Measurements from ENCODE around the gene PDGFA.

The PDGFA gene

GRCh38 chr7:525740-526139 is 6.1 kb upstream of the PDGFA start:
- TF ChIP-seq, protein P1, sequence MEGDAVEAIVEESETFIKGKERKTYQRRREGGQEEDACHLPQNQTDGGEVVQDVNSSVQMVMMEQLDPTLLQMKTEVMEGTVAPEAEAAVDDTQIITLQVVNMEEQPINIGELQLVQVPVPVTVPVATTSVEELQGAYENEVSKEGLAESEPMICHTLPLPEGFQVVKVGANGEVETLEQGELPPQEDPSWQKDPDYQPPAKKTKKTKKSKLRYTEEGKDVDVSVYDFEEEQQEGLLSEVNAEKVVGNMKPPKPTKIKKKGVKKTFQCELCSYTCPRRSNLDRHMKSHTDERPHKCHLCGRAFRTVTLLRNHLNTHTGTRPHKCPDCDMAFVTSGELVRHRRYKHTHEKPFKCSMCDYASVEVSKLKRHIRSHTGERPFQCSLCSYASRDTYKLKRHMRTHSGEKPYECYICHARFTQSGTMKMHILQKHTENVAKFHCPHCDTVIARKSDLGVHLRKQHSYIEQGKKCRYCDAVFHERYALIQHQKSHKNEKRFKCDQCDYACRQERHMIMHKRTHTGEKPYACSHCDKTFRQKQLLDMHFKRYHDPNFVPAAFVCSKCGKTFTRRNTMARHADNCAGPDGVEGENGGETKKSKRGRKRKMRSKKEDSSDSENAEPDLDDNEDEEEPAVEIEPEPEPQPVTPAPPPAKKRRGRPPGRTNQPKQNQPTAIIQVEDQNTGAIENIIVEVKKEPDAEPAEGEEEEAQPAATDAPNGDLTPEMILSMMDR (IDR thresholded peaks at IDR 0.05; ENCODE audit: control insufficient read depth, insufficient read depth, low read depth, low read length, missing control alignments): no peak
- DNase-seq (ENCODE audit: low read depth): no peak
- H3K4me3 ChIP-seq (ENCODE audit: control insufficient read depth, low read depth, low read length): no peak overlapping the region

DNA sequence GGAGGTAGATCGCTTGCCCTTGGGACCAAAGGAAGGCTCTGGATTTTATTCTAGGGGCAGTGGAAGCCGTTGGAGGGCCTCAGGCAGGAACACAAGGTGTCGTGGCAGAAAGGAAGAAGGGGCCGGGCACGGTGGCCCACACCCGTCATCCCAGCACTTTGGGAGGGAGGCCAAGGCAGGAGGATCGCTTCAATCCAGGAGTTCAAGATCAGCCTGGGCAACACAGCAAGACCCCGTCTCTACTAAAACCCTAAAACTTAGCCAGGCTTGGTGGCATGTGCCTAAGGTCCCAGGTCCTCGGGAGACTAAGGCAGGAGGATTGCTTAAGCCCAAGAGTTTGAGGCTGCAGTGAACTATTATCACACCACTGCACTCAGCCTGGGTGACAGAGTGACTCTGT is 5.2 kb upstream of the PDGFA start:
- TF ChIP-seq, protein P1 (IDR thresholded peaks at IDR 0.05; ENCODE audit: control insufficient read depth, insufficient read depth, low read depth, low read length, missing control alignments): no peak
- no peak overlapping the region for H3K4me3 ChIP-seq (ENCODE audit: control insufficient read depth, low read depth, low read length)
- no peak for DNase-seq (ENCODE audit: low read depth)

DNA sequence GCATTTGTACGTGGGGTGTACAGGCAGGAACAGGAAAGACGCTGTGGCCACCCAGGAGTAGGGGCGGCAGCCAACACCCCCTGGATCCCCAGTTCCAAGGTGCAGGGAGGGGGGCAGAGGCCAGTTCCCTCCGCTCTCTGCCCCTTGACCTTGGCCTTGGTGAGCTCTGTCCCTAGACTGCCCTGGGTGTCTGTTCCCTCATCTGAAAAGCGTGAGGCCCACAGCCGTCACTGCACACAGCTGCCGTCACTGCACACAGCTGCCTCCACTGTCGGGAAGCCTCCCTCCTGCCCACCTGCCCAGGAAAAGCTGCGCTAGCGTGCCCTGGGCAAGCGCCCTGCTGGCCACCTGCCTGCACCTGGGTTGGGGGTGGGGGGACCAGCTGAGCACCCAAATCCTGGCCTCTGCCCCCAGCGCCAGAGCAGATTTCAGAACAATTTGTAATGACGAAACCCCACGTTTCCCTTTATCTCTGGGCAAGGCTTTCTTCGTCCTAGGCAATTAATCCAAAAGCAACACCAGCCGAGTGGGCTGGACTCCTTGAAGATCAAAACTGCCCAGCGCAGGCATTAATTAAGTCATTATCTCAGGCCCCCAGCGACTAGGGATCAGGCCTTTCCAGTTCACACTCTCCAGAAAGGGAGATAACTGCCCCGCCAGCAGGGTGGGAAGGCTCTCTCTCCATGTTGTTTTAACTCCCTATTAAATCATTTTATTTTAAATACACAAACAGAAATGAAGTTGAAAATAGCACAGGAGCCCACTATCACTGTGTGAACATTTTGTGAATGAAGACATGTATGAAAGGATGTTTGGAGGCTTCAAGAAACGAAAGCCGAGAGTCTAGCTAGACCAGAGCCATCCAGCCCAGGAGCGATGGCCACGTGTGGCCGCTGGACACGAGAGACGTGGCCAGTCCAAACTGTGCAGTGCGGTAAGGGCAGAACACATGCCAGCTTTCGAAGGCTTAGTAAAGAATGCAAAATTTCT is 4.0 kb upstream of the PDGFA start:
- TF ChIP-seq, protein P1 (IDR thresholded peaks at IDR 0.05; ENCODE audit: control insufficient read depth, insufficient read depth, low read depth, low read length, missing control alignments): no peak
- H3K4me3 ChIP-seq (ENCODE audit: control insufficient read depth, low read depth, low read length): no peak overlapping the region
- no peak for DNase-seq (ENCODE audit: low read depth)

GRCh38 chr7:522951-523314 is 3.3 kb upstream of the PDGFA start:
- TF ChIP-seq, protein P1 (IDR thresholded peaks at IDR 0.05; ENCODE audit: control insufficient read depth, insufficient read depth, low read depth, low read length, missing control alignments): no peak
- no peak overlapping the region for H3K4me3 ChIP-seq (ENCODE audit: control insufficient read depth, low read depth, low read length)
- DNase-seq (ENCODE audit: low read depth): no peak

DNA sequence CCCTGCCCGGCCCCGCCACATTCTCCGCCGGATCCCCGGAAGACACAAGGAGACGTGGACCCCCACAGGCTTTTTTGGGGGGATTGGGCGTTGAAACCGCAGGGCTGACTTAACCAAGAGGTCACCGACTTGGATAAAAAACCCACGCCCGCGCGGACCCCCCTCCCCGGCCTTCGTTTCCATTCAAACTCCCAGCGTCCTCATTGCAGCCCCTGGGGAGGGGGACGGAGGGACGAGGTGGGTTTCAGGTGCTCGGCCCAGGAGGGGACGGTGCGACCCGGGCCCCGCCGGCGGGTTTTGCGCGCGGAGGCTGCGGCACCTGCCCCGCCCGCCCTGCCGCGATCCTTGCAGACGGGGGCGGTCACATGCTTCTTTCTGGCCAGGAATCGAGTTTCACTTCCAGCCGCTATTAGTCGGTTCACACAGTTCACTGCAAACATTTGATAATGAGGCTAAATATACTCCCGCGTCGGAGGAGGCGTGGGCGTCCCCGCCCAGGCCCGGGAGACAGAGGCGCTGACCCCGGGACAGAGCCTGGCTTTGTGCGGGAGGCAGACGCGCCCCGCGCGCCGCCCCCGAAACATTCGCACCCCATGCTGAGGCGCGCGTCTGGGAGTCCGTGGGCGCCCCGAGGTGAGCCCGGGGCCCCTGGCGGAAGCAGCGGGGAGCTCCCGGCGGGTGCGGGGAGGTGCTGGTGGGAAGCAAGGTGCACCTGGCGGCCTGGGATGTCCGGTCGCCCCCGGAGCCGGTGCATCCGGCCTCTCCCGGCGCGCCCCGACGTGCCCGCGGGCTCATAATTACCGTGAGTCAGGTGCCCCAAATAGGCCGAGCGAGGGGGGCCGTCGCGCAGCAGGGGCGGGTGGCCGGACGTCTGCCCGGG is 2.7 kb upstream of the PDGFA start:
- no peak for DNase-seq (ENCODE audit: low read depth)
- TF ChIP-seq, protein P1 (IDR thresholded peaks at IDR 0.05; ENCODE audit: control insufficient read depth, insufficient read depth, low read depth, low read length, missing control alignments): no peak
- peak overlapping the region; percentile 43 for H3K4me3 ChIP-seq (ENCODE audit: control insufficient read depth, low read depth, low read length)

GRCh38 chr7:521221-522070 is 1.8 kb upstream of the PDGFA start:
- H3K4me3 ChIP-seq (ENCODE audit: control insufficient read depth, low read depth, low read length): peak overlapping the region; percentile 43
- TF ChIP-seq, protein P1 (IDR thresholded peaks at IDR 0.05; ENCODE audit: control insufficient read depth, insufficient read depth, low read depth, low read length, missing control alignments): no peak
- no peak for DNase-seq (ENCODE audit: low read depth)

All from AG09309 (cell line).